Lower leg skin (tissue), 3 donors: ENCODE data around the gene RMI1.

ENCODE experiments used
- POLR2A ChIP-seq, 2 donors: fragments of 450-650 bp; IDR thresholded peaks; one replicate each; pipeline ENCODE4 v1.6.1; 2016 to 2017; ENCODE audit warnings: antibody characterized with exemption in 2 of 2, mild to moderate bottlenecking in 1 of 2, moderate library complexity in 1 of 2
- TF ChIP-seq, protein P1 (sequence below), 3 donors: fragments of 450-650 bp; IDR thresholded peaks; one replicate each; pipeline ENCODE4 v1.5.1; 2016; ENCODE audit warnings: antibody characterized with exemption in 3 of 3, mild to moderate bottlenecking in 3 of 3, moderate library complexity in 2 of 3

DNA sequence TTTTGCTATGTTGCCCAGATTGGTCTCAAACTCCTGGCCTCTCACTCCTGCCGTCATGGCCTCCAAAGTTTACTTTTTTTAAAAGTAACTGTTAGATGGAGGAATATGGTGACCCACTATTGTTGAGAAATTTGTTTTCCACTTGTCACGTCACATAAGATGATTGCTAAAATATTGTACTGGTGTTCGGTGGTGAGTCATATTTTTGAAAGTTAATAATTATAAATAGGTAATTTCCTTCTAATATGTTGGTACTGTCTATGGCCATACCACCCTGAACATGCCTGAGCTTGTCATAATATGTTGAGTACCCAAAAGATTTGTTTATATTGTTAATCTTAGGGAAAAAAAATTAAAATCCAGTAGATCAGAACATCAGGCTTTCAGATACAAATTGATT lies 22.6 kb downstream of the RMI1 start:
- TF ChIP-seq, protein P1, sequence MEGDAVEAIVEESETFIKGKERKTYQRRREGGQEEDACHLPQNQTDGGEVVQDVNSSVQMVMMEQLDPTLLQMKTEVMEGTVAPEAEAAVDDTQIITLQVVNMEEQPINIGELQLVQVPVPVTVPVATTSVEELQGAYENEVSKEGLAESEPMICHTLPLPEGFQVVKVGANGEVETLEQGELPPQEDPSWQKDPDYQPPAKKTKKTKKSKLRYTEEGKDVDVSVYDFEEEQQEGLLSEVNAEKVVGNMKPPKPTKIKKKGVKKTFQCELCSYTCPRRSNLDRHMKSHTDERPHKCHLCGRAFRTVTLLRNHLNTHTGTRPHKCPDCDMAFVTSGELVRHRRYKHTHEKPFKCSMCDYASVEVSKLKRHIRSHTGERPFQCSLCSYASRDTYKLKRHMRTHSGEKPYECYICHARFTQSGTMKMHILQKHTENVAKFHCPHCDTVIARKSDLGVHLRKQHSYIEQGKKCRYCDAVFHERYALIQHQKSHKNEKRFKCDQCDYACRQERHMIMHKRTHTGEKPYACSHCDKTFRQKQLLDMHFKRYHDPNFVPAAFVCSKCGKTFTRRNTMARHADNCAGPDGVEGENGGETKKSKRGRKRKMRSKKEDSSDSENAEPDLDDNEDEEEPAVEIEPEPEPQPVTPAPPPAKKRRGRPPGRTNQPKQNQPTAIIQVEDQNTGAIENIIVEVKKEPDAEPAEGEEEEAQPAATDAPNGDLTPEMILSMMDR (IDR thresholded peaks at IDR 0.05), result no peak
- no peak for TF ChIP-seq POLR2A (IDR thresholded peaks at IDR 0.05)
